Kidney (tissue), 14 donors: ENCODE data around the gene SLX9. TPM values are rescaled to one million over a fixed set of nuclear protein-coding genes. Genes with fewer than 3 reads are reported as not detected.

Experiments used
- DNase-seq, 5 donors: peaks; one replicate each; pipeline ENCODE4 v3.0.0-alpha.2; 2013 to 2020
- FAIRE-seq: peaks from 2 replicates; lab custom pipeline; 2012; peaks lifted over from hg19 to GRCh38; lab: Jason Lieb, UNC
- H3K27ac ChIP-seq, 2 donors: one replicate each; pipeline ENCODE4 v1.7.0; 2013; ENCODE audit warnings: low read depth in 2 of 2, low read length in 2 of 2, inconsistent platforms in 1 of 2
- H3K27me3 ChIP-seq: one replicate; pipeline ENCODE4 v1.7.1; 2013; ENCODE audit warnings: low read length, inconsistent platforms; ENCODE audit not compliant: control insufficient read depth, insufficient read depth
- H3K36me3 ChIP-seq, 3 donors: one replicate each; pipeline versions ENCODE4 v1.7.0 to v1.7.1; 2013; ENCODE audit warnings: low read length in 3 of 3, control low read depth in 1 of 3, inconsistent platforms in 1 of 3; ENCODE audit not compliant: insufficient read depth in 3 of 3, control insufficient read depth in 2 of 3
- H3K4me1 ChIP-seq, 3 donors: one replicate each; pipeline versions ENCODE4 v1.7.0 to v1.7.1; 2013; ENCODE audit warnings: low read length in 3 of 3, inconsistent platforms in 1 of 3, low read depth in 1 of 3; ENCODE audit not compliant: control insufficient read depth in 2 of 3, insufficient read depth in 2 of 3
- H3K4me3 ChIP-seq, 3 donors: one replicate each; pipeline versions ENCODE4 v1.7.0 to v1.8.1; 2013; ENCODE audit warnings: low read length in 3 of 3, control low read depth in 1 of 3, inconsistent platforms in 1 of 3
- H3K9ac ChIP-seq, 3 donors: one replicate each; pipeline versions ENCODE4 v1.7.0 to v1.7.1; 2013; ENCODE audit warnings: low read length in 3 of 3, control low read depth in 1 of 3, inconsistent platforms in 1 of 3
- H3K9me3 ChIP-seq, 3 donors: one replicate each; pipeline versions ENCODE4 v1.7.0 to v1.7.1; 2013; ENCODE audit warnings: low read length in 3 of 3, control low read depth in 1 of 3, inconsistent platforms in 1 of 3; ENCODE audit not compliant: control insufficient read depth in 2 of 3, insufficient read depth in 1 of 3
- CTCF ChIP-seq: IDR thresholded peaks from 3 replicates; pipeline ENCODE4 v1.5.1; 2012; ENCODE audit warnings: mild to moderate bottlenecking, moderate library complexity, borderline replicate concordance; ENCODE audit not compliant: insufficient read depth; ENCODE audit errors: extremely low read depth
- intact Hi-C: fragments of 100-400 bp; cut with DNase I; formaldehyde crosslinking; loops from one replicate; pipeline ENCODE4 v1.11.1; 2022
- polyA plus RNA-seq: library from polyadenylated mRNA; stranded (reverse); fragments of 350-450 nt; fragmentation: Illumina TruSeq; extraction: RNeasy Lipid Tissue Mini Kit (QIAGEN cat#74804); gene quantifications from one replicate; pipeline ENCODE4 v1.2.3, GENCODE V29; 2014; ENCODE audit warnings: low read depth, low replicate concordance; ENCODE audit not compliant: insufficient read depth
- total RNA-seq: library from RNA; stranded (reverse); fragmentation: NEBNext Ultra II Directional; extraction: Animal tissue kit (Norgen Biotek cat#: 25700); gene quantifications from one replicate; pipeline ENCODE4 v1.2.1, GENCODE V29; 2021
- donor health status: control.
- donor health status: control.
- donor health status: control.
- donor health status: control.
- donor health status: control.
- donor health status: DM: yes; HTN: yes; CAD: no.
- donor health status: Normal renal cell carcinoma (clear cell type).

Gene SLX9
- total and polyA plus RNA-seq, 2 donors from 2014 or later: 27.1 to 35.1 TPM

GRCh38 chr21:45011911-45012661, 72.3 kb downstream of the SLX9 start:
- intact Hi-C loops: no loop called here
- H3K27me3 ChIP-seq: no peaks in the 10 kb centered on the region

GRCh38 chr21:45012662-45013259, 72.9 kb downstream of the SLX9 start:
- H3K27ac ChIP-seq: no peak overlapping the region
- H3K27me3 ChIP-seq: no peaks in the 10 kb centered on the region
- H3K9me3 ChIP-seq: no peaks in the 10 kb centered on the region
- FAIRE-seq: no peak
- TF ChIP-seq CTCF: no peak
- peaks cover 0 to 2% (median 0%) of the 10 kb centered on the region in 3 donors for H3K4me1 ChIP-seq
- H3K4me3 ChIP-seq: no peak overlapping the region
- no peak overlapping the region for H3K9ac ChIP-seq
- H3K36me3 ChIP-seq: no peaks in the 10 kb centered on the region
- peak in 2 of 5 donors; percentile 63 to 78 for DNase-seq
- intact Hi-C loops: no loop called here

More at GRCh38 chr21:45011911-45012661, 72.3 kb downstream of the SLX9 start:
- H3K36me3 ChIP-seq: no peaks in the 10 kb centered on the region
- peak; percentile 78 to 96 (median 94) for DNase-seq
- no peaks in the 10 kb centered on the region for H3K9me3 ChIP-seq
- TF ChIP-seq CTCF: no peak
- FAIRE-seq: no peak
- no peak overlapping the region for H3K9ac ChIP-seq
- peaks cover 0 to 2% (median 0%) of the 10 kb centered on the region in 3 donors for H3K4me1 ChIP-seq
- no peak overlapping the region for H3K27ac ChIP-seq
- H3K4me3 ChIP-seq: no peak overlapping the region

- H3K4me3 ChIP-seq: no peak overlapping the region
- peaks cover 0 to 2% (median 0%) of the 10 kb centered on the region in 3 donors for H3K4me1 ChIP-seq
- no peak overlapping the region for H3K9ac ChIP-seq
- no peaks in the 10 kb centered on the region for H3K9me3 ChIP-seq
- DNase-seq (peak in 3 of 5 donors; percentile 47 to 72 (median 68)), FAIRE-seq (no peak)
- intact Hi-C loops: no loop called here
- no peak overlapping the region for H3K27ac ChIP-seq
- TF ChIP-seq CTCF: no peak
- H3K27me3 ChIP-seq: no peaks in the 10 kb centered on the region
- H3K36me3 ChIP-seq: no peaks in the 10 kb centered on the region
Observed at GRCh38 chr21:45013260-45013841, 73.5 kb downstream of the SLX9 start.
